Measurements from ENCODE around the gene TTC13. TPM values are rescaled to one million over a fixed set of nuclear protein-coding genes. Genes with fewer than 3 reads are reported as not detected.
A peak's percentile ranks its signal among the peaks of the same experiment; 100 is the strongest.

The TTC13 gene
- total RNA-seq, 1 donor from 2014 or later, result 35.4 TPM

DNA sequence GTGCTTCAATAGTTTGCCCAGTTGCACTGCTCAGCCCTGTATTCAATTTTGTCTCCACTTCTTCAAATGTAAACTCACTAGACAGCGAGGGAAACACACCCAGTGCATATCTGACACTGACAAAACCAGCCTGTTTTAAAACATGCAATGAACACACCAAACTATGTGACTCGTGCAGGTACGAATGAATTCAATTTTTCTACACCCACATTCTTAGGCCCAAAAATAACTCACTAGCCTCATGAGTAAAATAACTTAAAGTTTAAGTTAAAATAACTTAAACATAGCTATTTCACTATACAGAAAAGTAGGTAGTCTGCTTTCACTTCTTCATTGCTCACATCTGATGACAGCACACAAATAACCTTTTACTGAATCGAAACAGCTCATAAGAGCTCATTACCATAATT lies 21.1 kb downstream of the TTC13 start:
- ATAC-seq (ENCODE audit: low read depth), result peak; percentile 78
- intact Hi-C loops (cut with micrococcal nuclease), result loop anchor here (1.0 kb wide), 1 partner anchor 22 kb away; the partner anchor contains the start of gene ARV1
- H3K27me3 Mint-ChIP-seq, result no peaks in the 10 kb centered on the region
- peaks cover 39% of the 10 kb centered on the region for H3K4me1 Mint-ChIP-seq
- no peaks in the 10 kb centered on the region for H3K9me3 Mint-ChIP-seq
- H3K36me3 Mint-ChIP-seq (ENCODE audit: low read depth), result peaks cover 52% of the 10 kb centered on the region
- TF ChIP-seq CTCF (IDR thresholded peaks at IDR 0.05), result no peak
- peak overlapping the region; percentile 66 for H3K4me3 Mint-ChIP-seq
- POLR2A ChIA-PET, result interaction anchor here (1.8 to 2.3 kb wide), 2 partner anchors 15 to 21 kb away, joined by 10 to 13 read pairs; partner anchors contain the start of genes ARV1 and TTC13
- CTCF ChIA-PET, result interaction anchor here (0.6 to 1.7 kb wide), 3 partner anchors 15 to 811 kb away, joined by 3 to 4 read pairs (median 3); no protein-coding TSS in a partner anchor
- peak overlapping the region; percentile 77 for H3K27ac Mint-ChIP-seq
- no peak for DNase-seq

GRCh38 chr1:230950404-230950803 lies 28.3 kb downstream of the TTC13 start:
- H3K36me3 Mint-ChIP-seq (ENCODE audit: low read depth), result peaks cover 58% of the 10 kb centered on the region
- CTCF ChIA-PET, result no interaction called here

DNA sequence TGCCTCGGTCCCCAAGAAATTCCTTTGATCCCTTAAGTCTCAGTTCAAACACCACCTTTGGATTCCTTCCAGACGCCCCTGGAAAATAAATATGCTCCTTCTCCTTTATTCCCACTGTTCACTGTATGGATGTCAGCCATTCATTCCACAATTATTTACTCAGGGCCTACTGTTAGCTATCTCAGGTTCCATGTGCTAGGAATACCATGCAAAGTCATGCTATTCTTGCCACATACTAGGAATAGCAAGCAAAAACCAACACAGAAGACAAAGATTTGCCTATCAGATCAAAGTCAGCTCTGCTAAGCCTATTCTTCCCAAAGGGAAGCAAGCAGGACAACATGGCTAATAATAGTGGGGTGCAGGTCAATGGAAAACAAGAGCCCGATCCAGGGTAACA lies 29.8 kb downstream of the TTC13 start:
- no peaks in the 10 kb centered on the region for H3K27me3 Mint-ChIP-seq
- ChIA-PET POLR2A (interaction anchor here (1.2 kb wide), 1 partner anchor 30 kb away, joined by 21 read pairs; the partner anchor contains the start of genes ARV1 and TTC13), CTCF (interaction anchor here (0.8 kb wide), 1 partner anchor 32 kb away, joined by 3 read pairs; no protein-coding TSS in a partner anchor)
- peak overlapping the region; percentile 42 for H3K27ac Mint-ChIP-seq
- DNase-seq (no peak), ATAC-seq (ENCODE audit: low read depth) (no peak)
- peaks cover 59% of the 10 kb centered on the region for H3K36me3 Mint-ChIP-seq (ENCODE audit: low read depth)
- H3K4me1 Mint-ChIP-seq, result peaks cover 23% of the 10 kb centered on the region
- H3K9me3 Mint-ChIP-seq, result no peaks in the 10 kb centered on the region
- TF ChIP-seq CTCF (IDR thresholded peaks at IDR 0.05), result no peak
- H3K4me3 Mint-ChIP-seq, result peak overlapping the region; percentile 45
- intact Hi-C loops (cut with micrococcal nuclease), result loop anchor here (1.0 kb wide), 1 partner anchor 29 kb away; the partner anchor contains the start of gene TTC13

More at GRCh38 chr1:230950404-230950803, 28.3 kb downstream of the TTC13 start:
- no peak for TF ChIP-seq CTCF (IDR thresholded peaks at IDR 0.05)
- no peaks in the 10 kb centered on the region for H3K9me3 Mint-ChIP-seq
- H3K4me1 Mint-ChIP-seq, result peaks cover 23% of the 10 kb centered on the region
- POLR2A ChIA-PET, result interaction anchor here (1.9 kb wide), 1 partner anchor 28 kb away, joined by 8 read pairs; the partner anchor contains the start of genes ARV1 and TTC13
- no peak overlapping the region for H3K27ac Mint-ChIP-seq
- DNase-seq, result no peak
- no peak for ATAC-seq (ENCODE audit: low read depth)
- intact Hi-C loops (cut with micrococcal nuclease), result no loop called here
- H3K27me3 Mint-ChIP-seq, result no peaks in the 10 kb centered on the region
- H3K4me3 Mint-ChIP-seq, result no peak overlapping the region

DNA sequence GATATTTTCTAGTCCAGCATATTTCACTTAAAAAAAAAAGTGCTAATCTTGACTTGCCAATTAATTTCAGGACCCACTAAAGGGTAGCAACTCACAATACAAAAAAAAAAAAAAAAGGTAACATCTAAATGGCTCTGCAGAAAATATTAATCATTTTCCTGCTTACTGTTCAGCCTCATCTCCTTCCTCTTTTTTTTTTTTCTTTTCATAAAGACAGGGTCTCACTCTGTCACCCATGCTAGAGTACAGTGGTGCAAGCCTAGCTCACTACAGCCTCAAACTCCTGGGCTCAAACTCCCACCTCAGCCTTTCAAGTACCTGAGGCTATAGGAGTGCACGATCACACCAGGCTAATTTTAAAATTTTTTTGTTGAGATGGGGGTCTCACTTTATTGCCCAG lies 30.4 kb downstream of the TTC13 start:
- Mint-ChIP-seq H3K36me3 (ENCODE audit: low read depth) (peaks cover 55% of the 10 kb centered on the region), H3K4me3 (peak overlapping the region; percentile 45), H3K4me1 (peaks cover 23% of the 10 kb centered on the region)

More for the DNA sequence above, 30.4 kb downstream of the TTC13 start:
- ATAC-seq (ENCODE audit: low read depth) (peak; percentile 91), DNase-seq (no peak)
- intact Hi-C loops (cut with micrococcal nuclease), result loop anchor here (1.0 kb wide), 1 partner anchor 30 kb away; the partner anchor contains the start of gene TTC13
- peak overlapping the region; percentile 42 for H3K27ac Mint-ChIP-seq
- ChIA-PET POLR2A (interaction anchor here (1.2 kb wide), 1 partner anchor 30 kb away, joined by 21 read pairs; the partner anchor contains the start of genes ARV1 and TTC13), CTCF (interaction anchor here (0.6 kb wide), 1 partner anchor 32 kb away, joined by 4 read pairs; no protein-coding TSS in a partner anchor)
- H3K9me3 Mint-ChIP-seq, result no peaks in the 10 kb centered on the region
- no peak for TF ChIP-seq CTCF (IDR thresholded peaks at IDR 0.05)
- no peaks in the 10 kb centered on the region for H3K27me3 Mint-ChIP-seq
